K562 (cell line): ENCODE results near the gene WARS2. TPM values are rescaled to one million over a fixed set of nuclear protein-coding genes. Genes with fewer than 3 reads are reported as not detected.

Experiments used
- ATAC-seq: fragments of 200-7000 bp; cut with Tn5 transposase; 3 replicates; pipeline ENCODE4 v1.9.1; 2020; ENCODE audit warnings: moderate library complexity
- BruUV-seq: library from RNA; stranded (reverse); fragments of 400-500 nt; replicated peaks from 2 replicates; lab custom pipeline; 2021; lab: Mats Ljungman, UMichigan
- CTCF ChIA-PET: fragments of 300-600 bp; formaldehyde crosslinking; extraction: SDS; loops from one replicate; lab custom pipeline; 2021; ENCODE audit warnings: low intra/inter-chr PET ratio; lab: Yijun Ruan, JAX
- POLR2A ChIA-PET: fragments of 300-600, 350-650 bp; sonication (Branson Sonifier 250); formaldehyde crosslinking; extraction: SDS; loops from one replicate; lab custom pipeline; 2021; ENCODE audit warnings: antibody characterized with exemption, inconsistent platforms; lab: Yijun Ruan, JAX
- DNase-seq, 4 experiments: peaks; one replicate each; pipeline versions ENCODE4 v3.0.0 to v3.0.0-alpha.2; 2011 to 2018; ENCODE audit warnings: low spot score in 3 of 4, mixed read lengths in 3 of 4; ENCODE audit errors: extremely low read depth in 1 of 4
- FAIRE-seq: peaks from 2 replicates; lab custom pipeline; 2011; peaks lifted over from hg19 to GRCh38; lab: Jason Lieb, UNC
- H2AFZ ChIP-seq: 2 replicates; pipeline ENCODE4 v1.6.0; 2011; ENCODE audit warnings: low read depth, low read length, control low read depth, inconsistent platforms
- H3K27ac ChIP-seq: fragments of 200-600 bp; 3 replicates; pipeline ENCODE4 v1.8.0; 2011; ENCODE audit warnings: low read depth, mild to moderate bottlenecking, control low read depth, inconsistent platforms, low read length, moderate library complexity, mixed read lengths; ENCODE audit errors: extremely low read depth
- H3K27me3 ChIP-seq, 2 experiments: fragments of 300-600 bp in 1 of 2; 2 replicates in 1 of 2; 3 replicates in 1 of 2; pipeline versions ENCODE4 v1.6.0 to v1.8.0; 2011; ENCODE audit warnings: inconsistent platforms in 2 of 2, low read length in 2 of 2, mild to moderate bottlenecking in 1 of 2, mixed read lengths in 1 of 2, moderate library complexity in 1 of 2; ENCODE audit not compliant: control insufficient read depth in 2 of 2, insufficient read depth in 2 of 2
- H3K36me3 ChIP-seq: fragments of 300-600 bp; 3 replicates; pipeline ENCODE4 v1.8.0; 2011; ENCODE audit warnings: mild to moderate bottlenecking, low read length, inconsistent platforms; ENCODE audit not compliant: control insufficient read depth, insufficient read depth
- H3K4me1 ChIP-seq, 2 experiments: fragments of 200-600 bp in 1 of 2; replicated peaks in 1 of 2; 2 replicates in 1 of 2; 3 replicates in 1 of 2; pipeline versions ENCODE4 v1.5.1 to v1.8.0; 2011; ENCODE audit warnings: inconsistent platforms in 2 of 2, low read length in 2 of 2, mild to moderate bottlenecking in 1 of 2, mixed read lengths in 1 of 2, moderate library complexity in 1 of 2; ENCODE audit not compliant: control insufficient read depth in 2 of 2, insufficient read depth in 2 of 2
- H3K4me2 ChIP-seq: 2 replicates; pipeline ENCODE4 v1.6.1; 2011; ENCODE audit warnings: low read length, control low read depth, inconsistent platforms, mixed read lengths; ENCODE audit not compliant: insufficient read depth
- H3K4me3 ChIP-seq: fragments of 200-600 bp; sonication (generic), shearing (Covaris generic); 2 replicates; pipeline ENCODE4 v1.5.1; 2016; ENCODE audit warnings: control low read depth, inconsistent platforms
- H3K79me2 ChIP-seq: fragments of 200-600 bp; 3 replicates; pipeline ENCODE4 v1.8.0; 2011; ENCODE audit warnings: low read length, inconsistent platforms; ENCODE audit not compliant: control insufficient read depth, insufficient read depth
- H3K9ac ChIP-seq, 2 experiments: 2 replicates each; pipeline versions ENCODE4 v1.6.0 to v1.6.1; 2011; ENCODE audit warnings: low read depth in 2 of 2, low read length in 2 of 2, control low read depth in 1 of 2, inconsistent platforms in 1 of 2, mild to moderate bottlenecking in 1 of 2, mixed read lengths in 1 of 2; ENCODE audit not compliant: insufficient read depth in 1 of 2
- H3K9me1 ChIP-seq: one replicate; pipeline ENCODE4 v1.6.0; 2011; ENCODE audit warnings: inconsistent platforms, mild to moderate bottlenecking, low read length, moderate library complexity; ENCODE audit not compliant: control insufficient read depth, insufficient read depth
- H3K9me3 ChIP-seq: replicated peaks from 2 replicates; pipeline ENCODE4 v1.5.1; 2011; ENCODE audit warnings: low read depth, low read length, inconsistent platforms; ENCODE audit not compliant: control insufficient read depth, insufficient read depth
- H4K20me1 ChIP-seq: replicated peaks from 2 replicates; pipeline ENCODE4 v1.6.1; 2011; ENCODE audit warnings: low read length, inconsistent platforms, mixed read lengths; ENCODE audit not compliant: control insufficient read depth, insufficient read depth
- HMGN3 ChIP-seq: IDR thresholded peaks from 2 replicates; pipeline ENCODE4 v1.6.1; 2011; ENCODE audit warnings: borderline replicate concordance, low read depth, mild to moderate bottlenecking, mixed read lengths, low read length; ENCODE audit not compliant: insufficient read length; ENCODE audit errors: extremely low read depth
- MCM2 ChIP-seq: fragments of 450-650 bp; IDR thresholded peaks from 2 replicates; pipeline ENCODE4 v1.6.1; 2017; ENCODE audit warnings: low read depth, mild to moderate bottlenecking
- RBM39 ChIP-seq: fragments of 200-400 bp; formaldehyde crosslinking; optimal IDR thresholded peaks from 2 replicates; pipeline ENCODE3; 2018; ENCODE audit warnings: low read depth, low read length
- ZNF584 ChIP-seq: fragments of 200-800 bp; sonication (Bioruptor generic); IDR thresholded peaks from 2 replicates; pipeline ENCODE4 v1.6.1; 2016; ENCODE audit warnings: low read depth, mild to moderate bottlenecking, missing genetic modification characterization, missing compliant biosample characterization
- WGBS: fragments of 100-300 bp; shearing (Covaris generic); methylation state at CpG from one replicate; pipeline ENCODE4 v1.1.6; 2016; ENCODE audit warnings: low coverage, mixed read lengths; ENCODE audit not compliant: insufficient coverage; ENCODE audit errors: missing lambda C conversion rate; 5-methylcytosine and 5-hydroxymethylcytosine counted together
- in situ Hi-C: fragments of 300-500 bp; cut with MboI; formaldehyde crosslinking; loops from 4 replicates; pipeline ENCODE4 v1.15.0; 2018; ENCODE audit warnings: inconsistent platforms, mixed read lengths
- intact Hi-C: fragments of 100-400 bp; cut with micrococcal nuclease; formaldehyde crosslinking; loops from 2 replicates; pipeline ENCODE4 v1.14.2; 2022
- polyA plus RNA-seq, 8 experiments: library from polyadenylated mRNA; depleted of rRNA in 4 of 8; stranded (reverse) in 5 of 8; unstranded in 3 of 8; fragments of >200 nt; fragmentation: Nextera tagmentation in 2 of 8; fragmentation: Illumina TruSeq in 1 of 8; extraction: Ambion mirVana in 2 of 8; extraction: Trizol in 1 of 8; gene quantifications; 2 replicates each; pipeline versions ENCODE4 v1.2.1 to v1.2.3, GENCODE V29; 2011 to 2014; ENCODE audit warnings: inconsistent platforms in 1 of 8, missing spikeins in 1 of 8
- total RNA-seq, 7 experiments: library from RNA; depleted of rRNA in 6 of 7; stranded (reverse); fragments of >200 nt in 6 of 7; fragmentation: Illumina TruSeq in 2 of 7; extraction: Trizol in 2 of 7; gene quantifications; 2 replicates each; pipeline versions ENCODE4 v1.2.1 to v1.2.3, GENCODE V29; 2011 to 2021; ENCODE audit warnings: low replicate concordance in 1 of 7
- TF ChIP-seq, protein P1 (sequence below), 2 experiments: fragments of 450-650 bp; IDR thresholded peaks; 2 replicates each; pipeline ENCODE4 v1.6.1; 2018; ENCODE audit warnings: mild to moderate bottlenecking in 2 of 2, low read depth in 1 of 2; ENCODE audit not compliant: partially characterized antibody in 2 of 2

WARS2 gene
- total and polyA plus RNA-seq, 9 of the 15 experiments (the other 6 are each of a cell fraction or from before 2014, with no cell fraction given): 5.7 to 18.0 (median 16.9) TPM

DNA sequence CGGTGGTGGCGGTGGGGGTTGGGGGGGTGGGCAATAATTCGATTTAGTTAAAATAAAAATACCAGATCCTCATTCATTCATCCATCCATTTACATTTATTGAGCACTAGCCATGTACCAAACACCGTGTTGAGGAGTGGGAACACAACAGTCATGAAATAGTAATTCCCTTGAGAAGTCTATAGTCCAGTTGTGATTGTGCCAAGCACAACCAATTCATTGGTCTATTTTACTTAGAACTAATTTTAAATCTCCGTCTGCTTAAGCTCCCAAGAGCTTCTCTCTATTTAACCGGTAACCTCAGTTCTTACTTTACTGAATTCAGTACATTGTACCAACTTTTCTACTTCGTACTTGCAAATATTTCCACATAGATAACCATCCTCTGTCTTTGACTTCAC is 38.4 kb downstream of the WARS2 start (continued):
- TF ChIP-seq HMGN3 (no peak), RBM39 (no peak), ZNF584 (CRISPR knock-in tag) (no peak)
- TF ChIP-seq, protein P1, sequence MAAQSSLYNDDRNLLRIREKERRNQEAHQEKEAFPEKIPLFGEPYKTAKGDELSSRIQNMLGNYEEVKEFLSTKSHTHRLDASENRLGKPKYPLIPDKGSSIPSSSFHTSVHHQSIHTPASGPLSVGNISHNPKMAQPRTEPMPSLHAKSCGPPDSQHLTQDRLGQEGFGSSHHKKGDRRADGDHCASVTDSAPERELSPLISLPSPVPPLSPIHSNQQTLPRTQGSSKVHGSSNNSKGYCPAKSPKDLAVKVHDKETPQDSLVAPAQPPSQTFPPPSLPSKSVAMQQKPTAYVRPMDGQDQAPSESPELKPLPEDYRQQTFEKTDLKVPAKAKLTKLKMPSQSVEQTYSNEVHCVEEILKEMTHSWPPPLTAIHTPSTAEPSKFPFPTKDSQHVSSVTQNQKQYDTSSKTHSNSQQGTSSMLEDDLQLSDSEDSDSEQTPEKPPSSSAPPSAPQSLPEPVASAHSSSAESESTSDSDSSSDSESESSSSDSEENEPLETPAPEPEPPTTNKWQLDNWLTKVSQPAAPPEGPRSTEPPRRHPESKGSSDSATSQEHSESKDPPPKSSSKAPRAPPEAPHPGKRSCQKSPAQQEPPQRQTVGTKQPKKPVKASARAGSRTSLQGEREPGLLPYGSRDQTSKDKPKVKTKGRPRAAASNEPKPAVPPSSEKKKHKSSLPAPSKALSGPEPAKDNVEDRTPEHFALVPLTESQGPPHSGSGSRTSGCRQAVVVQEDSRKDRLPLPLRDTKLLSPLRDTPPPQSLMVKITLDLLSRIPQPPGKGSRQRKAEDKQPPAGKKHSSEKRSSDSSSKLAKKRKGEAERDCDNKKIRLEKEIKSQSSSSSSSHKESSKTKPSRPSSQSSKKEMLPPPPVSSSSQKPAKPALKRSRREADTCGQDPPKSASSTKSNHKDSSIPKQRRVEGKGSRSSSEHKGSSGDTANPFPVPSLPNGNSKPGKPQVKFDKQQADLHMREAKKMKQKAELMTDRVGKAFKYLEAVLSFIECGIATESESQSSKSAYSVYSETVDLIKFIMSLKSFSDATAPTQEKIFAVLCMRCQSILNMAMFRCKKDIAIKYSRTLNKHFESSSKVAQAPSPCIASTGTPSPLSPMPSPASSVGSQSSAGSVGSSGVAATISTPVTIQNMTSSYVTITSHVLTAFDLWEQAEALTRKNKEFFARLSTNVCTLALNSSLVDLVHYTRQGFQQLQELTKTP (IDR thresholded peaks at IDR 0.05; ENCODE audit: low read depth in 1 of 2, partially characterized antibody in 2 of 2): no peak

DNA sequence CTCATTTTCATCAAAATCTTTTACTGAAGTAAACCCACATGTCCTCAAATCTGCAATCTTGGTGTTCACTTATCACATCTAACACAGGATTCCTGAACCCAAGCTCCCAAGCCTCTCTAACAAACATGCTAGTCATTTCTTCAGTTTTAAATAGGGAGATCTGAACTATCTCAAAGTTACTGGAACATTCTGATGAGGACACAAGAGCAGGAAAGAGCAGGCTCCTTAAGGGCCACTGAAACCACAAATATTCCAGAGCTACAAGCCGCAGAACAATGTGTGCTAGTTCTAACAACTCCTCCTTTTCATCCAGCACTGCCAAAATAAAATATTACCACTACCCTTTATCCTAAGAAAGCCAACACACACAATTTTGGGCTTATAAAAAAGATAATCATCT is 38.9 kb downstream of the WARS2 start:
- DNase-seq: no peak
- no peak for FAIRE-seq
- in situ Hi-C loops: no loop called here

More for the DNA sequence above, 38.9 kb downstream of the WARS2 start:
- Histone ChIP-seq H4K20me1 (no peaks in the 10 kb centered on the region), H3K27ac (no peak overlapping the region), H3K9me1 (no peaks in the 10 kb centered on the region), H3K9me3 (no peaks in the 10 kb centered on the region), H3K4me3 (no peak overlapping the region), H3K4me1 (no peaks in the 10 kb centered on the region), H3K4me2 (no peak overlapping the region), H3K79me2 (no peaks in the 10 kb centered on the region), H3K9ac (no peak overlapping the region), H3K27me3 (no peaks in the 10 kb centered on the region), H3K36me3 (no peaks in the 10 kb centered on the region), H2AFZ (no peak overlapping the region)
- 19% methylated on average over 1 of the region's 1 CpG for WGBS
- CTCF ChIA-PET: no interaction called here
- no peak for ATAC-seq
- BruUV-seq: no TSS peak
- POLR2A ChIA-PET: no interaction called here
- no peak for TF ChIP-seq MCM2
- intact Hi-C loops: no loop called here
